ENCODE data around the gene PGC.

PGC gene

GRCh38 chr6:41720783-41721182 is 26.4 kb downstream of the PGC start:
- TF ChIP-seq, protein P1, sequence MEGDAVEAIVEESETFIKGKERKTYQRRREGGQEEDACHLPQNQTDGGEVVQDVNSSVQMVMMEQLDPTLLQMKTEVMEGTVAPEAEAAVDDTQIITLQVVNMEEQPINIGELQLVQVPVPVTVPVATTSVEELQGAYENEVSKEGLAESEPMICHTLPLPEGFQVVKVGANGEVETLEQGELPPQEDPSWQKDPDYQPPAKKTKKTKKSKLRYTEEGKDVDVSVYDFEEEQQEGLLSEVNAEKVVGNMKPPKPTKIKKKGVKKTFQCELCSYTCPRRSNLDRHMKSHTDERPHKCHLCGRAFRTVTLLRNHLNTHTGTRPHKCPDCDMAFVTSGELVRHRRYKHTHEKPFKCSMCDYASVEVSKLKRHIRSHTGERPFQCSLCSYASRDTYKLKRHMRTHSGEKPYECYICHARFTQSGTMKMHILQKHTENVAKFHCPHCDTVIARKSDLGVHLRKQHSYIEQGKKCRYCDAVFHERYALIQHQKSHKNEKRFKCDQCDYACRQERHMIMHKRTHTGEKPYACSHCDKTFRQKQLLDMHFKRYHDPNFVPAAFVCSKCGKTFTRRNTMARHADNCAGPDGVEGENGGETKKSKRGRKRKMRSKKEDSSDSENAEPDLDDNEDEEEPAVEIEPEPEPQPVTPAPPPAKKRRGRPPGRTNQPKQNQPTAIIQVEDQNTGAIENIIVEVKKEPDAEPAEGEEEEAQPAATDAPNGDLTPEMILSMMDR (conservative IDR thresholded peaks at IDR 0.05; ENCODE audit: low read depth, low read length): no peak
- H3K27ac ChIP-seq: no peak overlapping the region
- H3K4me3 ChIP-seq (IDR thresholded peaks at IDR 0.05; ENCODE audit: insufficient read depth, low read depth, low read length): no peak overlapping the region
- H2AFZ ChIP-seq (ENCODE audit: low read depth): no peak overlapping the region
- peaks cover 4% of the 10 kb centered on the region; the same call in 1 of the 2 replicates for H3K79me2 ChIP-seq (ENCODE audit: insufficient read depth, low read depth)
- H3K27me3 ChIP-seq (ENCODE audit: insufficient read depth, low read depth): no peaks in the 10 kb centered on the region
- H3K4me1 ChIP-seq (ENCODE audit: low read depth, poor library complexity, severe bottlenecking): peaks cover 43% of the 10 kb centered on the region
- 0 out of 2 replicates have a peak, but pooled peaks cover 4% of the 10 kb centered on the region for H4K20me1 ChIP-seq (ENCODE audit: insufficient read depth)
- no peaks in the 10 kb centered on the region for H3K36me3 ChIP-seq (ENCODE audit: insufficient read depth)
- H3K4me2 ChIP-seq: no peak overlapping the region
- no peak overlapping the region for H3K9ac ChIP-seq

DNA sequence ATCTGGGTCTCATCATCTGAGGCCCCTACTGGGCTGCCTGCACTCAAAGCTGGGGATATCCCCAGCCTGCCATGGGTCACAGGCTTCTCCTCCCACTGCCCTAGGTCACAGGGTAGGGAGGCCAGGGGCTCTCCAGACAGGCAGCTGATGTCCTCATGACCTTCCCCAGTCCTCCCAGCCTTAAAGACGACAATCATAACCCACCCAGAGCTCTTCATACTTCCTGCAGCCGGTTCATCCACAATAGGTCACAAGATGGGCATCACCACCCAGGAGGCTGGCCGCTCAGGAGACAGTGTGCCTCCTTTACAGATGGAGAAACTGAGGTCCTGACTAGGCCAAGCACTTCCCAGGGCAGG is 27.0 kb downstream of the PGC start:
- H3K4me3 ChIP-seq (IDR thresholded peaks at IDR 0.05; ENCODE audit: insufficient read depth, low read depth, low read length): no peak overlapping the region
- H3K27ac ChIP-seq: no peak overlapping the region
- H3K79me2 ChIP-seq (ENCODE audit: insufficient read depth, low read depth): peaks cover 4% of the 10 kb centered on the region; the same call in 1 of the 2 replicates
- H3K4me2 ChIP-seq: no peak overlapping the region
- H3K4me1 ChIP-seq (ENCODE audit: low read depth, poor library complexity, severe bottlenecking): peaks cover 44% of the 10 kb centered on the region
- H3K27me3 ChIP-seq (ENCODE audit: insufficient read depth, low read depth): no peaks in the 10 kb centered on the region
- H3K36me3 ChIP-seq (ENCODE audit: insufficient read depth): no peaks in the 10 kb centered on the region
- H4K20me1 ChIP-seq (ENCODE audit: insufficient read depth): 0 out of 2 replicates have a peak, but pooled peaks cover 2% of the 10 kb centered on the region
- TF ChIP-seq, protein P1 (conservative IDR thresholded peaks at IDR 0.05; ENCODE audit: low read depth, low read length): no peak
- no peak overlapping the region for H2AFZ ChIP-seq (ENCODE audit: low read depth)
- H3K9ac ChIP-seq: no peak overlapping the region

DNA sequence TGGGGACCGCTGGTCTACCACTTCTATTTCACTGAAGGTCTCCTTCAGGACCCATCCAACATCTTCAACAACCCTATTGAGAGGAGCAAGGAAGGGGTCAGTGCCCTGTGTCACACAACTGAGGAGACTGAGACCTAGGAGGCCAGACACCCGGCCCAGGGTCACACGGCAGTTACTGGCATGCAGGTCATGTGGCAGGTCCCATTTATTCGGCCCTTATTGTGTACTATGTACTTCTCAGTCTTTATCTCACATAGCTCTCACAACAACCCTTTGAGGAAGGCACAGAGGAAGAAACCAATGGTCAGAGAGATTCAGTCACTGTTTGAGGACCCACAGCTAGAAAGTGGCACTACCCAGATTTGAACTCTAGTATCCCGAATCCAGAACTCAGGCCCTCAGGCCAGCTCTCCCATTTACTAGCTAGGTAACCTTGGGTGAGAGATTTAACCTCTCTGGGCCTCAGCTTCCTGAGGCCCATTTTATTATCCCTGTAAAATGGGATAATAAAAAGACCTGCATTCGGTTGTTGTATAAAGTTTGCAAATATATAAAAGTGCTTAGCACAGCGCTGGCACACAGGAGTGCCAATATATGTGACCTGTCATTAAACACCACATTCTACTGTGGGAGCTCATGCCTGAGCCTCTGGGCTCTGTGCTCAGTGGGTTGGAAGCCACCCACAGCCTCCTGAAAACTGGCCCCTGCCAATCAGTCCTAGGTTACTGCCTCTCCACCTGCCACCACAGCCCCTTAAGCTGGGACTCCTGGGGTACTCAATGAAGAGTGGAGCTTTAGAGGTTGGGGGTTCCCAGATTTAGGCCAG is 27.5 kb downstream of the PGC start:
- H3K36me3 ChIP-seq (ENCODE audit: insufficient read depth): no peaks in the 10 kb centered on the region
- no peak overlapping the region for H3K27ac ChIP-seq
- peaks cover 4% of the 10 kb centered on the region; the same call in 1 of the 2 replicates for H3K79me2 ChIP-seq (ENCODE audit: insufficient read depth, low read depth)
- H4K20me1 ChIP-seq (ENCODE audit: insufficient read depth): no peaks in the 10 kb centered on the region
- H2AFZ ChIP-seq (ENCODE audit: low read depth): no peak overlapping the region
- no peak overlapping the region for H3K4me3 ChIP-seq (IDR thresholded peaks at IDR 0.05; ENCODE audit: insufficient read depth, low read depth, low read length)
- no peak overlapping the region for H3K4me2 ChIP-seq
- TF ChIP-seq, protein P1 (conservative IDR thresholded peaks at IDR 0.05; ENCODE audit: low read depth, low read length): no peak
- H3K4me1 ChIP-seq (ENCODE audit: low read depth, poor library complexity, severe bottlenecking): peaks cover 44% of the 10 kb centered on the region
- H3K27me3 ChIP-seq (ENCODE audit: insufficient read depth, low read depth): no peaks in the 10 kb centered on the region
- H3K9ac ChIP-seq: no peak overlapping the region

DNA sequence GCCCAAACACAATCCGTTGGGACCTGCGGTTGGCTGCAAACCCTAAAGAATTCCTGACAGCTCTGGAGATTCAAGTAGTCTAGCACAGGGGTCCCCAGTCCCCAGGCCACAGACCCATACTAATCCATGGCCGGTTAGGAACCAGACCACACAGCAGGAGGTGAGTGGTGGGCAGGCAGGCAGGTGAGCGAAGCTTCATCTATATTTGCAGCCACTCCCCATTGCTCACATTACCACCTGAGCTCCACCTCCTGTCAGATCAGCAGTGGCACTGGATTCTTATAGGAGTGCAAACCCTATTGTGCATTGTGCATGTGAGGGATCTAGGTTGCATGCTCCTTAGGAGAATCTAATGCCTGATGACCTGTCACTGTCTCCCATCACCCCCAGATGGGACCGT is 28.4 kb downstream of the PGC start:
- H3K27ac ChIP-seq: no peak overlapping the region
- H2AFZ ChIP-seq (ENCODE audit: low read depth): no peak overlapping the region
- H3K9ac ChIP-seq: no peak overlapping the region
- H3K4me2 ChIP-seq: no peak overlapping the region
- H3K4me3 ChIP-seq (IDR thresholded peaks at IDR 0.05; ENCODE audit: insufficient read depth, low read depth, low read length): no peak overlapping the region
- H3K4me1 ChIP-seq (ENCODE audit: low read depth, poor library complexity, severe bottlenecking): peaks cover 44% of the 10 kb centered on the region
- no peaks in the 10 kb centered on the region for H4K20me1 ChIP-seq (ENCODE audit: insufficient read depth)
- no peaks in the 10 kb centered on the region for H3K27me3 ChIP-seq (ENCODE audit: insufficient read depth, low read depth)
- H3K36me3 ChIP-seq (ENCODE audit: insufficient read depth): no peaks in the 10 kb centered on the region
- H3K79me2 ChIP-seq (ENCODE audit: insufficient read depth, low read depth): peaks cover 4% of the 10 kb centered on the region; the same call in 1 of the 2 replicates
- TF ChIP-seq, protein P1 (conservative IDR thresholded peaks at IDR 0.05; ENCODE audit: low read depth, low read length): no peak

Data from KMS-11 (cell line).